Endothelial cell of umbilical vein (primary cell): ENCODE data around the gene CLBA1. TPM values are rescaled to one million over a fixed set of nuclear protein-coding genes. Genes with fewer than 3 reads are reported as not detected.
A peak's percentile ranks its signal among the peaks of the same experiment; 100 is the strongest.

Source experiments
- BruUV-seq: library from RNA; stranded (reverse); fragments of 400-500 nt; replicated peaks from 2 replicates; lab custom pipeline; 2021; lab: Mats Ljungman, UMichigan
- CTCF ChIA-PET: fragments of 300-600, 350-600 bp; sonication (Branson Sonifier 250); formaldehyde crosslinking; loops from one replicate; lab custom pipeline; 2021; ENCODE audit warnings: antibody characterized with exemption, inconsistent platforms; lab: Charles Lee
- POLR2A ChIA-PET: fragments of 300-600, 350-600 bp; sonication (Branson Sonifier 250); formaldehyde crosslinking; loops from one replicate; lab custom pipeline; 2021; ENCODE audit warnings: antibody characterized with exemption, inconsistent platforms; lab: Charles Lee
- DNase-seq: peaks from one replicate; pipeline ENCODE4 v3.0.0-alpha.2; 2011; ENCODE audit warnings: low read depth, low spot score
- FAIRE-seq: peaks from 2 replicates; lab custom pipeline; 2011; peaks lifted over from hg19 to GRCh38; lab: Jason Lieb, UNC
- H2AFZ ChIP-seq: 2 replicates; pipeline ENCODE4 v1.6.0; 2012; ENCODE audit warnings: low read depth, low read length, control low read depth, inconsistent platforms
- H3K27ac ChIP-seq: 2 replicates; pipeline ENCODE4 v1.5.1; 2011; ENCODE audit warnings: low read depth, mild to moderate bottlenecking, control low read depth, low read length, moderate library complexity; ENCODE audit not compliant: insufficient read depth
- H3K27me3 ChIP-seq, 2 experiments: 2 replicates each; pipeline versions ENCODE4 v1.6.0 to v1.6.1; 2011; ENCODE audit warnings: low read length in 2 of 2, mixed read lengths in 1 of 2; ENCODE audit not compliant: control insufficient read depth in 2 of 2, insufficient read depth in 2 of 2
- H3K36me3 ChIP-seq, 2 experiments: 2 replicates in 1 of 2; 3 replicates in 1 of 2; pipeline ENCODE4 v1.5.1; 2011; ENCODE audit warnings: low read length in 2 of 2, mild to moderate bottlenecking in 1 of 2, moderate library complexity in 1 of 2; ENCODE audit not compliant: control insufficient read depth in 2 of 2, insufficient read depth in 2 of 2; ENCODE audit errors: extremely low read depth in 1 of 2
- H3K4me1 ChIP-seq: 3 replicates; pipeline ENCODE4 v1.5.1; 2011; ENCODE audit warnings: mild to moderate bottlenecking, low read length; ENCODE audit not compliant: control insufficient read depth, insufficient read depth; ENCODE audit errors: extremely low read depth
- H3K4me2 ChIP-seq: 2 replicates; pipeline ENCODE4 v1.6.1; 2011; ENCODE audit warnings: low read length, control low read depth, mixed read lengths; ENCODE audit not compliant: insufficient read depth
- H3K4me3 ChIP-seq, 3 experiments: fragments of 200-600 bp in 1 of 3; sonication (generic), shearing (Covaris generic) in 1 of 3; replicated peaks in 1 of 3; 2 replicates each; pipeline ENCODE4 v1.5.1; 2011 to 2016; ENCODE audit warnings: control low read depth in 3 of 3, low read length in 3 of 3, mild to moderate bottlenecking in 2 of 3, inconsistent platforms in 1 of 3, low read depth in 1 of 3, moderate library complexity in 1 of 3; ENCODE audit not compliant: insufficient read depth in 1 of 3
- H3K79me2 ChIP-seq: 2 replicates; pipeline ENCODE4 v1.6.0; 2012; ENCODE audit warnings: low read length, inconsistent platforms; ENCODE audit not compliant: control insufficient read depth, insufficient read depth
- H3K9ac ChIP-seq: replicated peaks from 2 replicates; pipeline ENCODE3; 2011; ENCODE audit warnings: low read length, control low read depth; ENCODE audit not compliant: insufficient read depth; ENCODE audit errors: extremely low read depth
- H3K9me1 ChIP-seq: replicated peaks from 3 replicates; pipeline ENCODE4 v1.6.0; 2011; ENCODE audit warnings: mild to moderate bottlenecking, low read length; ENCODE audit not compliant: control insufficient read depth, insufficient read depth; ENCODE audit errors: extremely low read depth
- H3K9me3 ChIP-seq: replicated peaks from 2 replicates; pipeline ENCODE4 v1.5.1; 2012; ENCODE audit warnings: low read length, inconsistent platforms; ENCODE audit not compliant: control insufficient read depth, insufficient read depth
- H4K20me1 ChIP-seq: replicated peaks from 2 replicates; pipeline ENCODE3; 2011; ENCODE audit warnings: mild to moderate bottlenecking, low read length; ENCODE audit not compliant: control insufficient read depth, insufficient read depth; ENCODE audit errors: extremely low read depth
- CTCF ChIP-seq, 2 donors: IDR thresholded peaks; 1 replicate in 1 of 2; 2 replicates in 1 of 2; pipeline ENCODE4 v1.5.1; 2011; ENCODE audit warnings: low read length in 2 of 2, mild to moderate bottlenecking in 2 of 2, moderate library complexity in 2 of 2, control low read depth in 1 of 2, inconsistent platforms in 1 of 2, low read depth in 1 of 2; ENCODE audit not compliant: insufficient read depth in 1 of 2; ENCODE audit errors: extremely low read depth in 1 of 2
- FOS ChIP-seq: IDR thresholded peaks from 2 replicates; pipeline ENCODE4 v1.6.1; 2011; ENCODE audit warnings: mild to moderate bottlenecking, low read length, moderate library complexity, borderline replicate concordance; ENCODE audit not compliant: insufficient read depth
- GATA2 ChIP-seq: IDR thresholded peaks from 2 replicates; pipeline ENCODE4 v1.7.0; 2011; ENCODE audit warnings: low read depth, mild to moderate bottlenecking, moderate library complexity, mixed read lengths, low read length; ENCODE audit not compliant: insufficient read length, insufficient read depth
- JUN ChIP-seq: IDR thresholded peaks from 2 replicates; pipeline ENCODE4 v1.6.1; 2011; ENCODE audit warnings: borderline replicate concordance, low read depth; ENCODE audit not compliant: insufficient read length, insufficient read depth
- MAX ChIP-seq: IDR thresholded peaks from 2 replicates; pipeline ENCODE4 v1.6.1; 2011; ENCODE audit not compliant: insufficient read depth, insufficient read length
- MYC ChIP-seq: IDR thresholded peaks from one replicate; pipeline ENCODE4 v1.6.1; 2011; ENCODE audit warnings: mild to moderate bottlenecking, low read depth, low read length
- POLR2A ChIP-seq: IDR thresholded peaks from 2 replicates; pipeline ENCODE4 v1.6.1; 2012; ENCODE audit warnings: low read depth, mild to moderate bottlenecking, control low read depth, low read length
- POLR2AphosphoS5 ChIP-seq: IDR thresholded peaks from 2 replicates; pipeline ENCODE4 v1.6.1; 2012; ENCODE audit warnings: low read depth, mild to moderate bottlenecking, control low read depth, low read length, moderate library complexity; ENCODE audit not compliant: insufficient read depth
- dilution Hi-C: fragments of 300-500 bp; cut with MboI; formaldehyde crosslinking; loops from one replicate; pipeline ENCODE4 v1.15.0; 2019; ENCODE audit warnings: low sequenced_read_pairs; ENCODE audit not compliant: extremely low pct_ligation_motif_present
- intact Hi-C: fragments of 100-400 bp; cut with micrococcal nuclease; formaldehyde crosslinking; loops from one replicate; pipeline ENCODE4 v1.10.0; 2022
- polyA plus RNA-seq, 4 experiments: library from polyadenylated mRNA; depleted of rRNA in 3 of 4; stranded (reverse) in 3 of 4; unstranded in 1 of 4; fragments of >200 nt; gene quantifications; 2 replicates each; pipeline versions ENCODE4 v1.2.1 to v1.2.3, GENCODE V29; 2011 to 2012; ENCODE audit warnings: missing spikeins in 1 of 4
- total RNA-seq: library from RNA; stranded (reverse); gene quantifications from 2 replicates; pipeline ENCODE4 v1.2.3, GENCODE V29; 2021

CLBA1 gene
- total and polyA plus RNA-seq, 2 donors (not counting 3 experiments of a cell fraction or from before 2014, with no cell fraction given) = 5.2 to 5.3 TPM

- CTCF ChIA-PET = interaction anchor here (1.2 to 1.6 kb wide), 3 partner anchors 20 to 42 kb away, joined by 3 to 6 read pairs (median 4); no protein-coding TSS in a partner anchor
- H3K4me2 ChIP-seq = peak overlapping the region; percentile 2
- no peaks in the 10 kb centered on the region for H3K27me3 ChIP-seq
- no TSS peak for BruUV-seq
- TF ChIP-seq FOS (no peak), GATA2 (no peak), CTCF (IDR thresholded peaks at IDR 0.05; ENCODE audit: extremely low read depth in 1 of 2, insufficient read depth in 1 of 2, low read depth in 1 of 2, low read length in 2 of 2) (no peak), POLR2A (no peak), POLR2AphosphoS5 (no peak), MYC (no peak), JUN (no peak), MAX (no peak)
- POLR2A ChIA-PET = no interaction called here
- peaks cover 99% of the 10 kb centered on the region for H3K79me2 ChIP-seq
- H3K36me3 ChIP-seq = peaks cover 6 to 8% of the 10 kb centered on the region in 2 experiments
- H3K9me1 ChIP-seq = no peaks in the 10 kb centered on the region
- no peaks in the 10 kb centered on the region for H4K20me1 ChIP-seq
- H3K9me3 ChIP-seq = no peaks in the 10 kb centered on the region
- dilution Hi-C loops = no loop called here
- H3K9ac ChIP-seq = no peak overlapping the region
- H3K27ac ChIP-seq = no peak overlapping the region
- H3K4me3 ChIP-seq = no peak overlapping the region
- H3K4me1 ChIP-seq = peaks cover 39% of the 10 kb centered on the region
- DNase-seq = peak; percentile 26
- no peak overlapping the region for H2AFZ ChIP-seq
- intact Hi-C loops = loop anchor here (1.0 kb wide), 1 partner anchor 30 kb away; no protein-coding TSS in a partner anchor
- FAIRE-seq = peak; percentile 85
Observed at GRCh38 chr14:105015242-105015641, 29.7 kb downstream of the CLBA1 start.
